GM19025 (cell line): Measurements from ENCODE around the gene COL23A1.

Experiments
- ATAC-seq: cut with Tn5 transposase; IDR thresholded peaks from one replicate; pipeline ENCODE4 v1.9.1; 2021; ENCODE audit warnings: mild to moderate bottlenecking, low read depth, moderate library complexity; ENCODE audit not compliant: unreplicated experiment

The COL23A1 gene

DNA sequence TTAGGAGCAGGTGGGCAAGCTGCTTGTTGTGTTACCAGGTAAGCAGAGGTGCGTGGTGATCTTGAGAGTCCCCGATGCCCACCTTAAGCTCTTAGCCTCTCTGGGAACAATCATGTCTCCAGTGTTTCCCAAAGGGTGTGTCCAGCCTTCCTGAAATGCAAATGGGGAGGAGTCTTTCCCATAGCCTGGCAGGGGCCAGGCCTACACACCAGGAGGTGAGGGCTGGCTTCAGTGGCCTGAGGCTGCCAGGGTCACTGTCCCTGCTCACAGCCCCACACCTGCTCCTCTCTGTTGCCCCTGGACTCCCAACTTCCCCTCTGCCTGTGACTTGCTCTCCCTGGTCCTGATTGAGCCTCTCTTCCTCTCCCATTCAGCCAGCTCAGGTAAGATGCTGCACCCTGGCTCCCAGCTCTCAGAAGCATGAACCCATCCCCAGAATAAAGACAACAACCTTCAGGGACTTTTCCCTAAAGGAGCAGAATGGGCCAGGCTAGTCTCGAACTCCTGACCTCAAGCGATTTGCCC is 291.8 kb downstream of the COL23A1 start:
- no peak for ATAC-seq

DNA sequence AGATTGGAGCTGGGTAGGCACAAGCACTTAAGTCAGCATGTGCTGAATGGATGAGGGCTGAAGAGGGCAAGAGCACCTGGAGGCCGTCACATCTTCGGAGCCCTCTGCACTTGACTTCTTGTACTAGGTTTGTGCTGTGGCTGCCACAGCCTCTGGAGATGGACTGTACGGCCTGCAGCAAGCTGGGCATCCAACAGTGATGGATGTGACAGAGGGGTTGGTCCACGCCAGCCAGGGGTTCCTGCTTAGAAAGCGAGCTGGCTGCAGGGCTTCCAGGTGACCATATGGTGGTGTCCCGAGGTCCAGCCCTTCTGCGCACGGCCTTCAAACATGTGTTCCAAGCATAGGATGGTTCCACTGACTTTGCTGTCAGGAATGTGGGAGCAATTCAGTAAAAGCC is 292.4 kb downstream of the COL23A1 start:
- ATAC-seq: no peak

DNA sequence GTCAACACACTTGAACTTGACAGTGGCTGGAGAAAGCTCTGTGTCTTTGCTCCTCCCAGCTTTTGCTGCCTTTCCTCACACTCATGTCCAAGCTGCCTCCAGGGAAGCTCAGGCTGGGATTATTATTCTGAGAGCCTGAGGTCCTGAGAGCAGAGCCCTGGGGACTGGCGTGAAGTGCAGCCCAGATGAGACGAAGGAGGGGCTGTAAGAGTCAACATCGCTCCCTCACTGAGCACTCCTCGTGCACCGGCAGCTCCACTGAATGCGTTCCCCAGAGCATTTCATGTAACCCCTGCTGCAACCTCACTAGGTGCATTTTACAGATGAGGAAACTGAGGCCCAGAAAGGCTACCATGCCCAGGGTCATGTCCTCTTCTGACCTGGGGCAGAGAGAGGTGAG is 294.1 kb downstream of the COL23A1 start:
- ATAC-seq: no peak

DNA sequence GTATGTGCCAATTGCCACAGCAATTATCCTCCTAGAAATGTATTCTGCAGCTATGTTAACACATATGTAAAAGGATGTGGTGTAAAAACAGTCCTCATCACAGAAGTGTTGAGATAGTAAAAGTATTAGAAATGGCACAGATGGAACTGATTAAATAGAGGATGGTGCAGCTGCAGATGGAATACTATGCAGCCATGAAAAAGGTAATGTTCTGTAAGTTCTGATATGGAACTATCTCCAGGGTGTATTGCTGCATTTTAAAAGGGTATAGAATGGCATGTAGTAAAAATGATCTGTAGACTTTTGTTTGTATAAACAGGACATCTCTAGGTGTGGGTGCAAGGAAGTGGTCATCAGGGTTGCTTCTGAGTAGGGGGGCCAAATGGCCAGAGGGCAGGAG is 294.6 kb downstream of the COL23A1 start:
- ATAC-seq: no peak

DNA sequence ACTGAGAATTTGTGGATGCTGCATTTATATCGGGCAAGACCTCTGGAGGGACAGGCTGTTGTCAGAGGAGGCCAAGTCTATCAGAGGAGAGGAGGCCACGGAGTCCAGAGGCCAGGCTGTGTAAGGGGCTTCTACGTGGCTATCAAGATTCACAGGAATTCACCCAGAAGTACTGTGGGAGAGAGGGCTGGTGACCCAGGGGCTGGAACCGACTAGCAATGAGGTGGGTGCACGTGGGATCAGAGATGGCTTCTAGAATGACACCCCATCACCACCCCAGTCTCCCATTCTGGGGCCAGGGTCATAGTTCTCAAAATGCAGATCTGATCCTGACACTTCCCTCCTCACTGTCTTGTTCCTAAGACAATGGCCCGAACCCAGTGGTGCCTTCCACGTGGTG is 296.4 kb downstream of the COL23A1 start:
- no peak for ATAC-seq

DNA sequence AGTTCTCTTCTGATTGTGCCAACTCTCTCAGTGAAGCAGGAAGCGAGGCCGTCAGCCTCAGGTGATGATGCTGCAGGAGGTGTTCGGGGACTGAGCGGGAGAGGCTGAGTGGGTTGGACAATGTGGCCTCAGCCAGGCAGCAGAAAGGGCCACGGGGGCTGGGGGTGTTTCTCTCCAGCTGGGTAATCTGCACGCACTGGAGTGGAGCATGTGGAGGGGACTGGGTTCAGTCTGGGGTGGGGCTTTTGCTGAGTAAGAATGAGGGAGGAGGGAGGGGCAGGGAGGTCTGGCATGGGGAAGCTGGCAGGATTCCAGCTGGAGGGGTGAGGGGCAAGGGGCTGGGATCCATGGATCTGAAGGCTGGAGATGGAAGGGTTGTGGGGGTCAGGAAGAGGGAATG is 296.8 kb downstream of the COL23A1 start:
- no peak for ATAC-seq

DNA sequence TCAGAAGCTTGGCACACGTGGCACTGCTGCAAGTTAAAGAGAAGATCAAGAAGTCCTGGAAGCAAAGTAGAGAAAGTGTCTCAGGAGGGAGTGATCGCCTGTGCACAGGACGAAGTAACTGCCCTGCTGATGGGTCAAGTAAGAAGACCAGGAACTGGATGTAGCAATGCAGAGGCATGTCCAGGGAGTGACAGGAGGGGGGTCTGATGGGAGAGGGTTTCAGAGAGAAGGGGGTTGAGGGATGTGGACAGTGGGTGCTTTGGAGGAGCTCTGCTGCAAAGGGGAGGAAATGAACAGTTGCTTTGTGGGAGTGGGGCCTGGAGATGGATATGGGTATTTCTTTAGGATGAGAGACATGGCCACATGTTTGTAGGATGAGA is 297.4 kb downstream of the COL23A1 start:
- ATAC-seq: no peak

DNA sequence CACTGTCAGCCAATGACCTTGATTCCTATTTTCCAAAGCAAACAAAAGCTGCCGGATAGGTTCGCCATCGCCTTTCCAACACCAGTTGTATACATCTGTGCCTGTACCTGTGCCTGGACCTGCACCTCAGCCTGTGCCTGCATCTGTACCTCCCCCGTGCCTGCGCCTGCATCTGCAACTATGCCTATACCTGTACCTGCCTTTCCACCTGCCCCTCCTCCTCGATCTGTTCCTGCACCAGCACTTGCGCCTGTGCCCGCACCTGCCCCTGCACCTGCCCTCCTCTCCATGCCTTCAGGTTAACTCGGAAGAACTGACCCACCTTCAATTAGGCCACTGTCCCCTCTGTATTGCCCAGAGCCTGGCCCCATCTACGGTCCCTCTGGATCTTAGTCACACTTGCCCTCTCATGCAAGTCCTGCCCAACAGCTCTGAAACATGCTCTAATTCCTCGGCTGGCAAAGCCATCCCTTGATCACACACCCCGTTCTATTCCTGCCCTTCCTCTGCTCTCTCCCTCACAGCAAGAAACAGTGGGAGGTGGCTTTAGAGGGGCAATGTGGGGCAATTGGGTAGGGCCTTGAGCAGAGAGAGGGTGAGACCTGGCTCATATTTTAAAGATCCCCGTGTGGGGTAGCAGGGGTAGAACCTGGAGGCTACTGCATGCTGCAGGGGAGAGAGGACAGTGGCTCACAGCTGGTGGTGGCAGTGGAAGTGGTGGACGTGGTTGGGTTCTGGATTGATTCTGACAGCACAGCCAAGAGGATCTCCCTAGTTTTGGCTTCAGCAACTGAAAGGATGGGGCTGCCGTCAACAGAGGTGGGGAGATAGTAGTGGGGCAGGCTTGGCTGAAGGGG is 298.0 kb downstream of the COL23A1 start:
- no peak for ATAC-seq

DNA sequence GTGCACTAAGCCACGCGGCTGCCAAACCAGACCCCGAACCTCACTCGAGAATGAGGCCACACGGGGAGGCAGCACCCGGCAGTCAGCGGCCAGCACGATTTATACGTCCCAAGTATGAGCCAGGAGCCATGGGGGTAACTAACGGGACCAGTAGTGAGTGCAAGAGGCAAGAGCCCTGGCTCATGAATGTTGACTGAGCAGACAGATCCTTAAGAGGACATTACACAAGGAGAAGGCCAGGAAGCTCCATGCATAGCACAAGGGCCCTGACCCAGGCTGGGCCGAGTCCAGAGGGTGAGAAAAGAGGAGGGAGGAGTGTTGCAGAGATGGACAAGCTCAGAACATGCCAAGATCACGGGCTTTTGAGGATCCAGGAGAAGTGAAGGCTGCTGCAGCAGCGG is 299.0 kb downstream of the COL23A1 start:
- no peak for ATAC-seq

DNA sequence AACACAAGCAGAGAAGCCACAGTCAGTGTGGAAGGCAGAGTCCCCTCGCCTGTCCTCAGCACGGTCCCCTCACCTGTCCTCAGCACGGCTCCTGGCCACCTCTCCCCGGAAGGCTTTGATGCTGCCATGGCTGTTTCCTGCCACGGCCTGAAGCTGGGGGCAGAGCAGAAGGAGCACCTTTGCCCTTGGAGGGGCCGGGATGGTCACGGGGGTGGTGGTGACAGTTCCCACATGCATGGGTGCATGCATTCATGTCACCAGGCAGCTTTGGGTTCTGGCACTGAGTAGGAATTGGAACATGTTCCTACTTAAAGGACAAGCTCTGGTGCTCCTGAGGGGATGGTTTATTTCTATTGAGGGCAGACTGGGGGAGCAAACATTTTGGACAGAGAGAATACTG is 299.8 kb downstream of the COL23A1 start:
- ATAC-seq: no peak

DNA sequence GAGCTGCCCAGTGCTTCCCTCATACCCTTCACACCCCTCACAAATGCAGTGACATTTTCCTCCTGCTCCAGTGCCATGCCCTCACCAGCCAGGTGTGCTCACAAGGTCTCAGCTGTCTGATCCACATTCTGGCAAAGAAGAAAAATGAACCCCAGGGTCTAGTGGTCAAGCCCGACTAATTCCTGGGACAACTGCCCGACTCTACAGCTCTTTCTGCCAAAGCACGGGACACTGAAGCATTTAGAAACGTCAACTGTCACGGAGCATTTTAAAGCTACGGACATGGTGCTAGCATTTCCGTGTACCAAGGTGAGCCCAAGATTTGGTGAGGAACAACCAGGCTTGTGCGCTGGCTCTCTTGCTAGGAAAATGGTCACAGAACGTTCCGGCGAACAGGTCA is 300.8 kb downstream of the COL23A1 start:
- ATAC-seq: no peak

DNA sequence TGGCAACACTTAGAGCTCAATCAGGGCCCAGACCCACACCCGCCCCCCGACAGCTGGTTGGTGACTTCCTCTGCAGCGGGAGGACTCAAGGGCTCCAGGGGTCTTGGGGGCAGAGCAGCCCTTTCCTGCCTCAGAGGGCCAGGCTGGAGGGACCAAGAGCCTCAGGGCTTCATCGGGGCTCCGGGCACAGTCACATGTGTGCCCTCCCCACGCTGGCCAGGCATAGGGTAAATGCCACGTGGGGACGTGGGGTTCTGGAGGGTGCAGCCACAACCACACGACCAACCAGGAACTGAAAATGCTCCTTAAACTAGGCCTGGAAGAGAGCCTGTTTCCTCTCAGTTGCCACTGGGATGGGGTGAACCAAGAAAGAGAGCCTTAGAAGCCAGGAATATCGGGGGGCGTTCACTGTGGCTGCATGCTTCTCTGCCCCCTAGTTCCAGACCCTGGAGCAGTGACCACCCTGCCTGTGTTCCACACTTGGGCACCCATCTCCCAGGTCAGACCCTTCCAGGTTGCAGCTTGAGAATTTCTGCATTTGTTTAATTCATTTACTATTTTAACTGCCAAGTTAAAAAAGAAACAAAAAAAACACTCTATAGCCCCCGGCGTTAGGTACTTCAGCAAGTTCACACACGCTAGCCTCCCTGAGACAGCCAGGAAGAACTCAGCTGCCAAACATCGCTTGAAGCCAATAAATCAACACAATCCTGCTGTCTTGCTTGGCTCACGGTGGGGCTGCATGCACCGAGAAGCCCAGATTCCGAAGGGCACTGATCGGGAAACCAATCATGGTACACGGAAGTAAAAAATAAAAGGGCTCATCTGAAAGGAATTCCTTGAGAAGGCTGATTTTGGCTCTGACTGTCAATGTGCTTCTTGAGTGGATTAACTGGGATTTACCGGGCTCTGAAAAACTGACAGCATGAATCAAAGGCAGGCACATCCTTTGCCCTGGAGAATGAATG is 301.5 kb downstream of the COL23A1 start:
- ATAC-seq: no peak

DNA sequence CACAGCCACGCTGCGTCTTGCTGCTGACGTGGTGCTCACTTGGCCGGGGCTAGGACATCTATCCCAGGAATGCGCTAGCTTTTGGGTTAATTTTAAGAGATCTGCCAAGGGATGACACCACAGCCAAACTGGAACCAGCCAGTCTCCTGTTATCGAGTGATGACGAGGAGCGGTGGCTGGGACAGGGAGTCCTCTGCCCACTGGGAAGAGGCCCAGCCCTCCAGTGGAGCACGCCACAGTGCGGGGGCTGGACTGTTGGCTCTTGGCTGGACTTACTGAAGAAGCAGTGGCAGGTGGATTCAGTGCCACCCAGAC is 302.4 kb downstream of the COL23A1 start:
- ATAC-seq: no peak

DNA sequence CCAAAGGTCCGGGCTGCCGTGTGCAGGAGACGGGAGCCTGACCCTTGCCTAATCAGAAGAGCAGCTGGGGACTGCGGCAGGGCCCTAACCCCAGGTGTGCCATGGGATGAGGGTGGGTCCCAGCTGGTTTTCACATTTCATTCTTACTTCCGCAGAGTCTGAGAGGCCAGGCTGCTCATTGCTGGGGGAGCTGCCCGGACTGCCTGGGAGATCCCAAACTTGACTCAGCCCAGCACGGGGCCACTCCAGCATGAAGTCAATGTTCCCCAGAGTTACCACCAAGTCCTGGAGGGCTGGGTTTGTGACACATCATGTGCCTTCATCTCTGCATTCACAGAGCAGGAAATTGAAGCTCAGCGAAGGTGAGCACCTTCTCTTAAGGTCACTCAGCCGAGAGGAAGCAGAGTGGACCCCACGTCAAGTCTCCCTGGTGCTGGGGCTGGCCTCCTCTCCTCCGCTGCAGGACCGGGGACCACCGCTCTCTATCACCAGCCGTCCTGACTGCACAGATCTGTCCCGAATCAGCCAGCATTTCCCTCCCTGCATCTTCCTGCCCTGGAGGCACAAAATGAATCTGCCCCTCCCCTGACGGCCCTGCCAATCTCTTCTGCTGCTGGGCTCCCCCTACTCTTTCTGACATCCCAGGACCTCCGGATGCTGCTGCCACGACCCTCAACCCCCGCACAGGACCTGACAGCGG is 303.0 kb downstream of the COL23A1 start:
- no peak for ATAC-seq

DNA sequence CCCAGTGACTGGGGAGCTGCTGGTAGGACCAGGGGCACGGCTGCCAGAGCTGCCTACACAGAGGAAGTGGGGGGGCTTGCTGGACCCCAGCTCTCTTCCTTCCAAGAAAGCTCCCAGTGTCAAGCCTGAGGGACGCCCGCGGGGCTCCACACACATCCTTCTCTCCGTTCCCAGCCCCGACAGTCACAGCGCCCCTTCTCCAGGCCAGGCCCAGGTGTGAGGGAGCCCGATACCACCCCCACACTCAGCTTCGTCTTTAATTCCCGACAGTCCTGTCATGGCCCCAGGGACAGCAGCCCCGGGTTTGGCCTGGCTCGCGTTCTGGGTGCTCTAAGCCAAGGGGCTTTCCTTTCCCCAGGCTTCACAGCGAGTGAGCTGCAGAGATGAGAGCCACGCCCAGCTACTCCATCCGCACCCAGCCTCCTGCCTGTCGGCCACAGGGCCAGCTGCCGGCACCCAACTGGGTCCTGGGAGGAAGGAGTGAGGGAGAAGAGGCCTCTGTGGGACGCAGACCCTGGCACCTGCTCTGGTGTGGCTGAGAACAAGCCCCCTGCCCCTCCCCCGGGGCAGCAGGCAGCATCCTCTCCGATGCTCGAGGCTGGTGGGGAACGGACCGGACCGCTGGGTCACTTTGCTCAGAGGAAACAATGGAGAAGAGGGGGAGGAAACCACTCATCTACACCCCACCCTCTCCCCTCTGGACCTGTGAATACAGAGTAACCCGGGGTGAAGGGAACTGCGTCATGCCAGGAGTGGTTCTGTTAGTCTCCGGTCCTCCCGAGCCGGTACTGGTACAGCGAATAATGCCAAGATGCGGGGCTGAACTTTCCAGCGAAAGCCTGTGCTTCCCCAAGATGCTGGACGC is 303.7 kb downstream of the COL23A1 start:
- ATAC-seq: no peak

DNA sequence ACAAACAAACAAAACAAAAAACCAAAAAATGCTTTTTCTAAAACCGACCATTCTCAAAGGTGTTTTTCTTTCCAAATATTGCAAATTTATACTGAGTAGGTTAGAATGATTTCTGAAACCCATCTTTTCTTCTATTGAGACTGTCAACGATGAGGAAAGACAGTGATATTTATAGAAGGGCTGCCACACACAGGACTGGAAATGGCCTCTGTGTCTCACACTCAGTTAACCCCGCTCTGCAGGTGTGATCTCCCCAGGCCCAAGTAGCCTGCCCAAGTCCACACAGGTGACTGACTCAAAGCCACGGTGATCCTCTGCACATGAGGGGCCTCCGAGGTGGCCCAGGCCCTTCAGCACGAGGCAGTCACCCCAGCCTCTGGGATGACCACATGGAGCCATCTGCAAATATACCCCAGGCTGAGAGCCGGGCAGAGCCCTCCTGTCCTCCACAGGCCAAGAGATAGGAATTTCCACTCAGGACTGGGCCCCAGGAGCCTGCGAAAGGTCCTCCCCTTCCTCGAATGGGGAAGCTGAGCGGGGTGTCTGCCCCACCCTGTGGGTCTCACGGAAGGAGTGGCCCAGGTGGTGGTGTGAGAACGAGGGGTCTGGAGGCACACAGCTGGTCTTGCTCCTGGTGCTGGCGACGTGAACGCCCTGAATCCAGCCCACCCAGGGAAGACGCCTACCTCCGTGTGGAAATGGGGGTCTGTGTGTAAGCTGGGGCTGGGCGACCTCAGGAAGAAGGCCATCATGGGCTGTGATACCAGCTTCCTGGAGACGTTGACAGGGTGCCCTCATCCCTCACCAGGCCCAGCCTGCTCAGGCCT is 304.6 kb downstream of the COL23A1 start:
- no peak for ATAC-seq

DNA sequence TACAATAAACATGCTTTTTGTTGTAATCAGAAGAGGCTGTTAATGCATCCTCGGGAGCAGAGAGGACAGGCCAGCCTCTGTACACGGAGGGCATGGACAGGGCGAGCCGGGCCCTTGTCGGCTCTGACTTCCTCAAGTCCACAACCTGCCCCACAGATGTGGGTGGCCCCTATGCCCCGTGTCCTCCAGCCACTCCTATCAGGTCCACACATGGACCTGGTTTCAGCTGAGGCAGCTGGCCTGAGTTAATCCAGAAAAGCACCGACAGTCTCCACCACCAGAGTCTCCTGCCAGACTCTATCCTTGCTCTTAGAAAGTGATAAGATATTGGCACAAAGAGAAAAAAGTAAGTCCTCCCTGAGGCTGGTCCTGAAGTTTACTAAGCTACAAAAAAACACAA is 305.2 kb downstream of the COL23A1 start:
- ATAC-seq: no peak

DNA sequence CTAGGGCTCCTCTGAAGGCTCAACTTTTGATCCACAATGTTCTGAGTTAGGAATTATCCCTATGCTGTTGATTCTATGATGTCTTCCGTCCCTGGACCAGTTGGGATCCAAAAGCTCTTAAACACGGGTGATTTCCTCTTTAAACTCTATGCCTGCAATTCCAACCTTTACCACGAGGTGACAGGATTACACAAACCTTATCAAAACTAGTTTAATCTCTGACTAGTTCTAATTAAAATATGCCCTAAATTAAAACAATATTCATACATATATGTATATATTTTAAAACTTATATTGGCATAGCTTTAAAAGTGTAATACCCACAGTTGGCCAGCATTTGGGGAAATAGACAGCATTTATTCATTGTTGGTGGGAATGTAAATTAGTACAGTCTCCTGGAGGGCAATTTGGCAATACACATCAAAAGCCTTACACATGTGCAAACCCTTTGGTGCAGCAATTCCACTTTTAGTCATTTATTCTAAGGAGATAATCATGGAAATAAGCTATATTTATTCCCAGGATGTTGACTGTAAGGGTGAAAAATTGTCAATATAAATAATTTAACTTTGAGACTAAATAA is 306.0 kb downstream of the COL23A1 start:
- no peak for ATAC-seq

DNA sequence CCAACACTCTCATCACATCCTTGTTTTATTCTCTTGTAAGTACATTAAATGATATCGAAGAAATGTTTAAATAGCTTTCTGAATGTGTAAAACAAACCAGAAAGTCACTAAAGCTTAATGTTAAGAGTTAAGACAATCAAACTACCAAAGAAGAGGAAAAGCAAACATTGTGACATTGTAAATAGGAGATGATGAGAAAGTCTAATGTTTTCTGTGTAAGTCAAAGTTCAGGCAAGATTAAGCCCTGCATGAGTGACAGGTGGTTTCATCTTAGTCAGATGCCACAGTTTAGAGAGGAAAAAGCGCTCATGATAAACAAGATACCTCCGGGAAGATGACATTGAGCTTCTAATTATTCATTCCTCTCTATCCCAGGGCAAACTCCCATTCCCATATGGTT is 306.7 kb downstream of the COL23A1 start:
- ATAC-seq: no peak
